ENCODE data around the gene MTUS2. TPM values are rescaled to one million over a fixed set of nuclear protein-coding genes. Genes with fewer than 3 reads are reported as not detected.

Gene MTUS2
- total RNA-seq, 1 experiment from 2014 or later = 0.35 TPM

GRCh38 chr13:29254626-29255370 lies 434.7 kb downstream of the MTUS2 start:
- no peak overlapping the region for H3K4me3 Mint-ChIP-seq

More at GRCh38 chr13:29254626-29255370, 434.7 kb downstream of the MTUS2 start:
- WGBS (ENCODE audit: extremely low coverage, insufficient read length, low lambda C conversion rate) = no CpG with 5 or more reads among the region's 9 CpGs
- Histone ChIP-seq H3K23ac (ENCODE audit: insufficient read length, low read depth, low read length) (no peak overlapping the region), H3K23me2 (ENCODE audit: insufficient read length, low read depth, low read length, poor library complexity, severe bottlenecking) (no peaks in the 10 kb centered on the region), H2BK12ac (ENCODE audit: insufficient read length, low read depth, low read length) (no peak overlapping the region), H3K56ac (ENCODE audit: insufficient read length, low read depth, low read length) (no peak overlapping the region), H2BK5ac (ENCODE audit: insufficient read length, low read length) (no peak overlapping the region), H3K9ac (ENCODE audit: extremely low read depth, insufficient read length, low read length) (no peak overlapping the region), H4K20me1 (ENCODE audit: control insufficient read depth, insufficient read depth, insufficient read length) (no peaks in the 10 kb centered on the region), H3K9me3 (ENCODE audit: control insufficient read depth, low read depth, low read length) (no peaks in the 10 kb centered on the region), H3K4ac (ENCODE audit: low read depth, low read length) (no peak overlapping the region), H3K4me1 (ENCODE audit: insufficient read depth, low read length) (no peaks in the 10 kb centered on the region), H2AK5ac (ENCODE audit: insufficient read length, low read length) (no peak overlapping the region), H2AFZ (ENCODE audit: low read length) (no peak overlapping the region), H3K79me2 (ENCODE audit: insufficient read depth, low read length) (no peaks in the 10 kb centered on the region), H3T11ph (ENCODE audit: low read length) (no peak overlapping the region), H3K79me1 (ENCODE audit: insufficient read depth, low read depth, low read length, poor library complexity, severe bottlenecking) (no peaks in the 10 kb centered on the region), H4K5ac (ENCODE audit: insufficient read length, low read depth, low read length) (no peak overlapping the region), H3K27me3 (ENCODE audit: insufficient read depth, low read length) (no peaks in the 10 kb centered on the region), H3K14ac (ENCODE audit: insufficient read depth, low read length) (no peak overlapping the region), H4K8ac (replicated peaks; ENCODE audit: insufficient read length, low read depth, low read length) (no peak overlapping the region), H3K18ac (ENCODE audit: insufficient read length, low read depth, low read length) (no peak overlapping the region), H4K91ac (ENCODE audit: insufficient read length, low read depth, low read length) (no peak overlapping the region), H2BK15ac (ENCODE audit: low read depth, low read length) (no peak overlapping the region), H3K4me2 (ENCODE audit: insufficient read depth, insufficient read length, low read length) (no peak overlapping the region), H2BK20ac (ENCODE audit: low read depth, low read length, poor library complexity, severe bottlenecking) (no peak overlapping the region), H3K27ac (ENCODE audit: insufficient read length, low read depth, low read length) (no peak overlapping the region), H2BK120ac (ENCODE audit: low read depth, low read length, poor library complexity, severe bottlenecking) (no peak overlapping the region)
- peaks cover 0 to 1% (median 0%) of the 10 kb centered on the region in 3 experiments; a peak in 1 of 7 replicates for H3K36me3 Mint-ChIP-seq (ENCODE audit: insufficient read depth in 1 of 3, low read depth in 3 of 3)
- peaks cover 10% of the 10 kb centered on the region for H3K27me3 Mint-ChIP-seq (ENCODE audit: low read depth)
- H3K4me1 Mint-ChIP-seq = no peaks in the 10 kb centered on the region
- no peak overlapping the region for H3K27ac Mint-ChIP-seq
- H3K9me3 Mint-ChIP-seq = no peaks in the 10 kb centered on the region; a peak in 1 of 5 replicates
- TF ChIP-seq, protein P1, sequence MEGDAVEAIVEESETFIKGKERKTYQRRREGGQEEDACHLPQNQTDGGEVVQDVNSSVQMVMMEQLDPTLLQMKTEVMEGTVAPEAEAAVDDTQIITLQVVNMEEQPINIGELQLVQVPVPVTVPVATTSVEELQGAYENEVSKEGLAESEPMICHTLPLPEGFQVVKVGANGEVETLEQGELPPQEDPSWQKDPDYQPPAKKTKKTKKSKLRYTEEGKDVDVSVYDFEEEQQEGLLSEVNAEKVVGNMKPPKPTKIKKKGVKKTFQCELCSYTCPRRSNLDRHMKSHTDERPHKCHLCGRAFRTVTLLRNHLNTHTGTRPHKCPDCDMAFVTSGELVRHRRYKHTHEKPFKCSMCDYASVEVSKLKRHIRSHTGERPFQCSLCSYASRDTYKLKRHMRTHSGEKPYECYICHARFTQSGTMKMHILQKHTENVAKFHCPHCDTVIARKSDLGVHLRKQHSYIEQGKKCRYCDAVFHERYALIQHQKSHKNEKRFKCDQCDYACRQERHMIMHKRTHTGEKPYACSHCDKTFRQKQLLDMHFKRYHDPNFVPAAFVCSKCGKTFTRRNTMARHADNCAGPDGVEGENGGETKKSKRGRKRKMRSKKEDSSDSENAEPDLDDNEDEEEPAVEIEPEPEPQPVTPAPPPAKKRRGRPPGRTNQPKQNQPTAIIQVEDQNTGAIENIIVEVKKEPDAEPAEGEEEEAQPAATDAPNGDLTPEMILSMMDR (conservative IDR thresholded peaks at IDR 0.05) = no peak
- no peak for DNase-seq

All from H9 (cell line).